AG09309 (cell line): ENCODE measurements around the gene HEXIM2.
A peak's percentile ranks its signal among the peaks of the same experiment; 100 is the strongest.

ENCODE experiments used
- DNase-seq: peaks from one replicate; pipeline ENCODE4 v3.0.0-alpha.2; 2010; ENCODE audit warnings: low read depth
- H3K4me3 ChIP-seq: 2 replicates; pipeline ENCODE4 v1.5.1; 2011; ENCODE audit warnings: mild to moderate bottlenecking, low read depth, low read length, moderate library complexity; ENCODE audit not compliant: control insufficient read depth
- TF ChIP-seq, protein P1 (sequence below): IDR thresholded peaks from 2 replicates; pipeline ENCODE4 v1.5.1; 2011; ENCODE audit warnings: mild to moderate bottlenecking, low read depth, low read length, inconsistent platforms; ENCODE audit not compliant: insufficient read depth, control insufficient read depth; ENCODE audit errors: missing control alignments

The HEXIM2 gene

DNA sequence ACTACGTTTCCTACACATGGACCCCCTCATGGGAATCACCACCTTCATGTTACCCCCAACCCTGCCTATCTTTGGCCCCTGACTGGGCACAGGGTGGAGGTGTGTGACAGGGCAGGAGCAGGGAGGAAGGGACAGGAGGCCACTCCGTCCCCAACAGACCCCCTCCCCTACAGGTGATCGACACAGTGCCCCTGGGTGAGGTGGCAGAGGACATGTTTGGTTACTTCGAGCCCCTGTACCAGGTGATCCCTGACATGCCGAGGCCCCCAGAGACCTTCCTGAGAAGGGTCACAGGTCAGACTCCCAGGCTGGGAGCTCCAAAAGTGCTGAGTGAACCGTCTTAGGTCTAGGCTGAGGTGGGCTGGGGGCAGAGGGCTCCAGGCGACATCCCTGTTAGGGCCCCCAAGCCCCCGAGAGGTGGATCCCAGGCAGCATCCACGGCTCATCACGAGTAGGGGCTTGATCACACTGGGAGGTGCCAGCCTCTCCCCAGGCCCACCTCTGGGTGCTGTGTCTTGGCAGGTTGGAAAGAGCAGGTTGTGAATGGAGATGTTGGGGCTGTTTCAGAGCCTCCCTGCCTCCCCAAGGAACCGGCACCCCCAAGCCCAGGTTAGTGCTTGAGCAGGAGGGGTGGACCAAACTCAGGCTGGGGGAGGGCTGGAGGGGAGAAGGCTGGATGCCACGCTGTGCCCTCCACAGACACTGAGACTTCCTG, 24.7 kb upstream of the HEXIM2 start:
- DNase-seq: no peak
- no peak overlapping the region for H3K4me3 ChIP-seq
- TF ChIP-seq, protein P1, sequence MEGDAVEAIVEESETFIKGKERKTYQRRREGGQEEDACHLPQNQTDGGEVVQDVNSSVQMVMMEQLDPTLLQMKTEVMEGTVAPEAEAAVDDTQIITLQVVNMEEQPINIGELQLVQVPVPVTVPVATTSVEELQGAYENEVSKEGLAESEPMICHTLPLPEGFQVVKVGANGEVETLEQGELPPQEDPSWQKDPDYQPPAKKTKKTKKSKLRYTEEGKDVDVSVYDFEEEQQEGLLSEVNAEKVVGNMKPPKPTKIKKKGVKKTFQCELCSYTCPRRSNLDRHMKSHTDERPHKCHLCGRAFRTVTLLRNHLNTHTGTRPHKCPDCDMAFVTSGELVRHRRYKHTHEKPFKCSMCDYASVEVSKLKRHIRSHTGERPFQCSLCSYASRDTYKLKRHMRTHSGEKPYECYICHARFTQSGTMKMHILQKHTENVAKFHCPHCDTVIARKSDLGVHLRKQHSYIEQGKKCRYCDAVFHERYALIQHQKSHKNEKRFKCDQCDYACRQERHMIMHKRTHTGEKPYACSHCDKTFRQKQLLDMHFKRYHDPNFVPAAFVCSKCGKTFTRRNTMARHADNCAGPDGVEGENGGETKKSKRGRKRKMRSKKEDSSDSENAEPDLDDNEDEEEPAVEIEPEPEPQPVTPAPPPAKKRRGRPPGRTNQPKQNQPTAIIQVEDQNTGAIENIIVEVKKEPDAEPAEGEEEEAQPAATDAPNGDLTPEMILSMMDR: no peak

DNA sequence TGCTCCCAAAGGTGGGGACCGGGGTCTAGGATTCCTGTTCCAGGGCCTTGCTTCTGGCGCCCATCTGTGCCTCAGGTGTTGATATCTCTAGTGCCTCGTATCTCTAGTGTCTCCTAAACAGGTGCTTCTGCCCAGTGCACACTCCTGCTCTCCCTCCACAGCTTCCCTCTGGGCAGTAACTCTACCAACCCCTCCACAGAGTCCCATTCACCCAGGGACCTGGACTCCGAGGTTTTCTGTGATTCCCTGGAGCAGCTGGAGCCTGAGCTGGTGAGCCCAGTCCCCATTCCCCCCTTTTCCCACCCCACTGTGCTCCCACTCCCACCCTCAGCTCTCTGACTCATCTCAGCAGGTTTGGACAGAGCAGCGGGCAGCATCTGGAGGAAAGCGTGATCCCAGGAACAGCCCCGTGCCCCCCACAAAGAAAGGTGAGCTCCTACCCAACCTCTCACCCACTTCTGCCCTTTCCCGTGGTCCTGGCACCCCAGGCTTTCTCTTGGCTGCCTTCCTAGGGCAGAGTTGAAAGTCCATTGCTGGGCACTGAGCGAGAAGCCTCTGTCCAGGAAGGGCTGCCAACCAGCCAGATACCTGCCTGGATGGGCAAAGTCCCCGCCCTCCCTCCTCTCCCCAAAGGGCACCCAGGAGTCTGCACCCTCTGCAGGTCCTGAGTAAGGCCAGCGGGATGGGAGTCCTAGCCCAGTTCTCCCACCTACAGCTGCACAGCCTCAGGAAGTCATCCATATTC, 23.9 kb upstream of the HEXIM2 start:
- no peak overlapping the region for H3K4me3 ChIP-seq
- no peak for DNase-seq
- TF ChIP-seq, protein P1: no peak

DNA sequence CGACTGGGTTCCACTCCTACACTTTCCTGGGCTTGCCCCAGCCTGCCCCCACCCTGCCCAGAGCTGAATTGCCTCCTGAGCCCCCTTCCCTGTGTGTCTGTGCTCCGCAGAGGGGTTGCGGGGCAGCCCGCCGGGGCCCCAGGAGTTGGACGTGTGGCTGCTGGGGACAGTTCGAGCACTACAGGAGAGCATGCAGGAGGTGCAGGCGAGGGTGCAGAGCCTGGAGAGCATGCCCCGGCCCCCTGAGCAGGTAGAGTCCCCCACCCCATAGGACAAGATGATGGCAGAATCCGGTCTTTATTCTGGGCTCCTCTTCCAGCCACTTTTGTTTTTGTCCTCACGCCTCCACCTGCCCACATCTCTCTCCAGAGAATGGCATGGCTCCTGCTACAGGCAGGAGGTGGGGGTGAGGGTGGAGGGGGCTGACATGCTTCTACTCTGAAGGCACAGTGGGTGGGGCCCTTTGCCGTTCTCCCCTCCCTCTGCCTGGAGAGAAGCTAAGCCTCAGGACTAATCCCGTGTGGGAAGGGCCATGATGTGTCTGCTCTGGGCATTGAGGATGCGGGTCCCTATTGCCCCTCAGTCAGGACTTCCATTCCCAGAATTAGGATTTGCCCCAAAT, 22.7 kb upstream of the HEXIM2 start:
- no peak for DNase-seq
- no peak overlapping the region for H3K4me3 ChIP-seq
- TF ChIP-seq, protein P1: no peak

DNA sequence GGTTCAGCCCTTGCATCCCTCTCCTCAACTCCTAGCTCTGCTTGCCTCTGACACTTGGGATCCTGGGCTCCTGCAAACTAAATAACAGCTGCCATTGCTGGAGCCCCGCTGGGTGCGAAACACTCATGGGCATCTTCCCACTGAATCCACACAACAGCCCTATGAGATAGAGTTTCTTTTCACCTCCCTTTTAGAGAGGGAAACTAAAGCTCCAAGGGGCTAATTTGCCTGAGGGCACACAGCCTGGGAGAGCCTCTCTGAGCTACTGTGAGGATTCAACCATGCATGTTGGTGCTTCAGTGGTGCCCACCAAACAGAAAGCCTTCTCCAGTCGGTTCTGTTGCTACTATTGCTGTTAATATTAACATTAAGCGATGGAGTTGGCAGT, 22.1 kb upstream of the HEXIM2 start:
- no peak overlapping the region for H3K4me3 ChIP-seq
- no peak for DNase-seq
- TF ChIP-seq, protein P1: no peak

DNA sequence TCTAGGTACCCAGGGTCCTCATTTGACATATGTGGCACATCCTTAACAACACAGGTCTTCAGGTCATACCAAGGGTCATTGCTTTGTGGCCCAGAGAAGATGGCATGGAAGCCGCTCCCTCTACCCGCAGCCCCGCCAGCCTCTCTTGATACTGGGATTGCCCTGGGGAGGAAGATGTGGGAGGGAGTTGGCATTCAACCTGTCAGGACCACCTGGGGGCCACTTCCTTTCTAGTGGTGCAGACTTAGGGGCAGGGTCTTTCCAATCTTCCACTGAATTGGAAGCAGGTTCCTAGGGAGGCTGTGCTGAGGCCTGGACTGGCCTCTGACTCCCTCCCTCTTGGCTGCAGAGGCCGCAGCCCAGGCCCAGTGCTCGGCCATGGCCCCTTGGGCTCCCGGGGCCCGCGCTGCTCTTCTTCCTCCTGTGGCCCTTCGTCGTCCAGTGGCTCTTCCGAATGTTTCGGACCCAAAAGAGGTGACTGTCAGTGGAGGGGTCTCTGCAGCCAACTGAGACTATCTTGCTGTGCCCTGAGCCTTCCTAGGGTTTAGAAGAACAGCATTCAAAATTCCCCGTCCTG, 18.5 kb upstream of the HEXIM2 start:
- TF ChIP-seq, protein P1: no peak
- no peak overlapping the region for H3K4me3 ChIP-seq
- no peak for DNase-seq

DNA sequence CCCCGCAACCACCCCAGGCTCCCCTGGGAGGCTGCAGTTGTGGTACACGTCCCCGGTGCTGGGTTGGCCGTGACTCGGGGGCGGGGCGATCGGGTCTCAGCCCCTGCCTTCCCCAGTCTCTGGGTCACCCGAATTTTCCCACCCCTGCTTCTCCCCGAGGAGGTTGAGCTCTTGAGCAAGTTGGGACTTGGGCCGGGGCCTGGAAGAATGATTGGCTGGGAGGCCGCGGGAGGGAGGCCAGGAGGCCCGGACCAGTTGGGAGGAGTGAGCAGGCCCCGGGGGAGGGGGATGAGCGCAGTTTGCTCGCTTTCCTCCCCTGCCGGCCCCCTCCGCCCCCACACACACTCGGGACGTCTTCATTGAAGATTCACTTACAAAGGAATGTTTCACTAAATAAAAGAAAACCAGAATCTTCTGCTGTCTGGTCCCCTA, 17.9 kb upstream of the HEXIM2 start:
- peak overlapping the region; percentile 49 for H3K4me3 ChIP-seq

More for the DNA sequence above, 17.9 kb upstream of the HEXIM2 start:
- TF ChIP-seq, protein P1: no peak
- DNase-seq: peak; percentile 56
